Measurements from ENCODE around the gene SIVA1.

- no peak for TF ChIP-seq NFYB (IDR thresholded peaks at IDR 0.05; ENCODE audit: extremely low read depth, insufficient read length)
- no peak for TF ChIP-seq NFRKB (IDR thresholded peaks at IDR 0.05; ENCODE audit: low read depth)
- TF ChIP-seq POLR2A (conservative IDR thresholded peaks at IDR 0.05): no peak
- no peak for TF ChIP-seq ZNF707 (CRISPR knock-in tag; conservative IDR thresholded peaks at IDR 0.05)
- TF ChIP-seq, protein P1, sequence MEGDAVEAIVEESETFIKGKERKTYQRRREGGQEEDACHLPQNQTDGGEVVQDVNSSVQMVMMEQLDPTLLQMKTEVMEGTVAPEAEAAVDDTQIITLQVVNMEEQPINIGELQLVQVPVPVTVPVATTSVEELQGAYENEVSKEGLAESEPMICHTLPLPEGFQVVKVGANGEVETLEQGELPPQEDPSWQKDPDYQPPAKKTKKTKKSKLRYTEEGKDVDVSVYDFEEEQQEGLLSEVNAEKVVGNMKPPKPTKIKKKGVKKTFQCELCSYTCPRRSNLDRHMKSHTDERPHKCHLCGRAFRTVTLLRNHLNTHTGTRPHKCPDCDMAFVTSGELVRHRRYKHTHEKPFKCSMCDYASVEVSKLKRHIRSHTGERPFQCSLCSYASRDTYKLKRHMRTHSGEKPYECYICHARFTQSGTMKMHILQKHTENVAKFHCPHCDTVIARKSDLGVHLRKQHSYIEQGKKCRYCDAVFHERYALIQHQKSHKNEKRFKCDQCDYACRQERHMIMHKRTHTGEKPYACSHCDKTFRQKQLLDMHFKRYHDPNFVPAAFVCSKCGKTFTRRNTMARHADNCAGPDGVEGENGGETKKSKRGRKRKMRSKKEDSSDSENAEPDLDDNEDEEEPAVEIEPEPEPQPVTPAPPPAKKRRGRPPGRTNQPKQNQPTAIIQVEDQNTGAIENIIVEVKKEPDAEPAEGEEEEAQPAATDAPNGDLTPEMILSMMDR (IDR thresholded peaks at IDR 0.05 in 2 of 3, conservative IDR thresholded peaks at IDR 0.05 in 1 of 3; ENCODE audit: insufficient read depth in 2 of 3, low read depth in 1 of 3, low read length in 3 of 3): no peak
- TF ChIP-seq NFXL1 (CRISPR knock-in tag; IDR thresholded peaks at IDR 0.05): no peak
- no peak for TF ChIP-seq SRSF9 (IDR thresholded peaks at IDR 0.05; ENCODE audit: borderline replicate concordance, low read depth, low read length)
- no peak for TF ChIP-seq POLR2AphosphoS5 (IDR thresholded peaks at IDR 0.05; ENCODE audit: control insufficient read depth, insufficient read depth, low read depth, low read length)
- TF ChIP-seq NFE2L1 (tag; IDR thresholded peaks at IDR 0.05; ENCODE audit: borderline replicate concordance, low read depth): no peak
Observed at GRCh38 chr14:104714066-104714465, 38.9 kb upstream of the SIVA1 start.

All from K562 (cell line).